IPS-18a (cell line): ENCODE measurements around the gene SLC17A3.

Experiments used
- H3K27ac ChIP-seq: one replicate; pipeline ENCODE4 v1.5.1; 2013; ENCODE audit warnings: low read length
- H3K27me3 ChIP-seq: one replicate; pipeline ENCODE4 v1.6.1; 2013; ENCODE audit warnings: mild to moderate bottlenecking, low read length; ENCODE audit not compliant: control insufficient read depth, insufficient read depth
- H3K36me3 ChIP-seq: one replicate; pipeline ENCODE4 v1.6.1; 2013; ENCODE audit warnings: low read depth, low read length; ENCODE audit not compliant: control insufficient read depth
- H3K4me1 ChIP-seq: one replicate; pipeline ENCODE4 v1.6.1; 2013; ENCODE audit warnings: low read depth, low read length; ENCODE audit not compliant: control insufficient read depth
- H3K4me3 ChIP-seq: one replicate; pipeline ENCODE4 v1.5.1; 2013; ENCODE audit warnings: low read length
- H3K9ac ChIP-seq: one replicate; pipeline ENCODE4 v1.6.1; 2013; ENCODE audit warnings: mild to moderate bottlenecking, low read length, moderate library complexity
- H3K9me3 ChIP-seq: one replicate; pipeline ENCODE4 v1.6.1; 2013; ENCODE audit warnings: low read depth, low read length; ENCODE audit not compliant: control insufficient read depth

The SLC17A3 gene

GRCh38 chr6:25868436-25869183, 5.4 kb downstream of the SLC17A3 start:
- no peak overlapping the region for H3K9ac ChIP-seq
- H3K27ac ChIP-seq = no peak overlapping the region
- H3K4me1 ChIP-seq = no peaks in the 10 kb centered on the region
- no peaks in the 10 kb centered on the region for H3K36me3 ChIP-seq
- no peaks in the 10 kb centered on the region for H3K27me3 ChIP-seq
- no peak overlapping the region for H3K4me3 ChIP-seq
- no peaks in the 10 kb centered on the region for H3K9me3 ChIP-seq

GRCh38 chr6:25866011-25866410, 8.0 kb downstream of the SLC17A3 start:
- Histone ChIP-seq H3K36me3 (no peaks in the 10 kb centered on the region), H3K4me3 (no peak overlapping the region), H3K27me3 (no peaks in the 10 kb centered on the region), H3K27ac (no peak overlapping the region), H3K9me3 (no peaks in the 10 kb centered on the region), H3K9ac (no peak overlapping the region), H3K4me1 (no peaks in the 10 kb centered on the region)

GRCh38 chr6:25863360-25863759, 10.7 kb downstream of the SLC17A3 start:
- no peak overlapping the region for H3K4me3 ChIP-seq
- H3K9me3 ChIP-seq = no peaks in the 10 kb centered on the region
- H3K36me3 ChIP-seq = no peaks in the 10 kb centered on the region
- H3K27me3 ChIP-seq = no peaks in the 10 kb centered on the region
- no peak overlapping the region for H3K27ac ChIP-seq
- H3K4me1 ChIP-seq = no peaks in the 10 kb centered on the region
- no peak overlapping the region for H3K9ac ChIP-seq

GRCh38 chr6:25862199-25862598, 11.8 kb downstream of the SLC17A3 start:
- H3K9ac ChIP-seq = no peak overlapping the region
- H3K4me3 ChIP-seq = no peak overlapping the region
- no peaks in the 10 kb centered on the region for H3K4me1 ChIP-seq
- no peaks in the 10 kb centered on the region for H3K27me3 ChIP-seq
- H3K27ac ChIP-seq = no peak overlapping the region
- no peaks in the 10 kb centered on the region for H3K36me3 ChIP-seq
- H3K9me3 ChIP-seq = no peaks in the 10 kb centered on the region

- no peaks in the 10 kb centered on the region for H3K9me3 ChIP-seq
- H3K4me1 ChIP-seq = peaks cover 7% of the 10 kb centered on the region
- no peak overlapping the region for H3K9ac ChIP-seq
- H3K27me3 ChIP-seq = no peaks in the 10 kb centered on the region
- no peaks in the 10 kb centered on the region for H3K36me3 ChIP-seq
- H3K27ac ChIP-seq = no peak overlapping the region
- H3K4me3 ChIP-seq = no peak overlapping the region
These were observed 21.3 kb downstream of the SLC17A3 start for GRCh38 chr6:25852756-25853155.

GRCh38 chr6:25851961-25852360, 22.1 kb downstream of the SLC17A3 start:
- Histone ChIP-seq H3K9me3 (no peaks in the 10 kb centered on the region), H3K4me3 (no peak overlapping the region), H3K27me3 (no peaks in the 10 kb centered on the region), H3K27ac (no peak overlapping the region), H3K36me3 (no peaks in the 10 kb centered on the region), H3K4me1 (peaks cover 7% of the 10 kb centered on the region), H3K9ac (no peak overlapping the region)

GRCh38 chr6:25844518-25844917, 29.5 kb downstream of the SLC17A3 start:
- Histone ChIP-seq H3K9ac (no peak overlapping the region), H3K27me3 (no peaks in the 10 kb centered on the region), H3K27ac (no peak overlapping the region), H3K36me3 (no peaks in the 10 kb centered on the region), H3K4me3 (no peak overlapping the region), H3K9me3 (no peaks in the 10 kb centered on the region), H3K4me1 (peaks cover under 1% of the 10 kb centered on the region)

- H3K9ac ChIP-seq = no peak overlapping the region
- H3K9me3 ChIP-seq = no peaks in the 10 kb centered on the region
- no peaks in the 10 kb centered on the region for H3K36me3 ChIP-seq
- no peak overlapping the region for H3K4me3 ChIP-seq
- H3K4me1 ChIP-seq = no peaks in the 10 kb centered on the region
- no peak overlapping the region for H3K27ac ChIP-seq
- H3K27me3 ChIP-seq = no peaks in the 10 kb centered on the region
These were observed 31.5 kb downstream of the SLC17A3 start for GRCh38 chr6:25842526-25842925.

- H3K9ac ChIP-seq = no peak overlapping the region
- no peaks in the 10 kb centered on the region for H3K4me1 ChIP-seq
- no peak overlapping the region for H3K27ac ChIP-seq
- H3K4me3 ChIP-seq = no peak overlapping the region
- H3K27me3 ChIP-seq = no peaks in the 10 kb centered on the region
- H3K36me3 ChIP-seq = no peaks in the 10 kb centered on the region
- H3K9me3 ChIP-seq = no peaks in the 10 kb centered on the region
These were observed 38.4 kb downstream of the SLC17A3 start for GRCh38 chr6:25835442-25836283.

- no peaks in the 10 kb centered on the region for H3K9me3 ChIP-seq
- no peak overlapping the region for H3K4me3 ChIP-seq
- H3K36me3 ChIP-seq = no peaks in the 10 kb centered on the region
- no peak overlapping the region for H3K9ac ChIP-seq
- H3K27ac ChIP-seq = no peak overlapping the region
- no peaks in the 10 kb centered on the region for H3K27me3 ChIP-seq
- H3K4me1 ChIP-seq = no peaks in the 10 kb centered on the region
These were observed 39.1 kb downstream of the SLC17A3 start for GRCh38 chr6:25834950-25835349.

GRCh38 chr6:25833136-25833535, 40.9 kb downstream of the SLC17A3 start:
- Histone ChIP-seq H3K27ac (no peak overlapping the region), H3K4me1 (no peaks in the 10 kb centered on the region), H3K9me3 (no peaks in the 10 kb centered on the region), H3K27me3 (no peaks in the 10 kb centered on the region), H3K36me3 (no peaks in the 10 kb centered on the region), H3K4me3 (no peak overlapping the region), H3K9ac (no peak overlapping the region)

GRCh38 chr6:25832670-25833069, 41.4 kb downstream of the SLC17A3 start:
- Histone ChIP-seq H3K9me3 (no peaks in the 10 kb centered on the region), H3K36me3 (no peaks in the 10 kb centered on the region), H3K27ac (no peak overlapping the region), H3K4me1 (no peaks in the 10 kb centered on the region), H3K9ac (no peak overlapping the region), H3K4me3 (no peak overlapping the region), H3K27me3 (no peaks in the 10 kb centered on the region)
